Activated CD8-positive, alpha-beta memory T cell treated with anti-CD3 and anti-CD28 coated beads for 24 hours (primary cell): Measurements from ENCODE around the gene PEX14.

Experiments
- DNase-seq: peaks from one replicate; pipeline ENCODE4 v3.0.0-alpha.2; 2020

The PEX14 gene

GRCh38 chr1:10598389-10598702 lies 123.6 kb downstream of the PEX14 start:
- DNase-seq = no peak

DNA sequence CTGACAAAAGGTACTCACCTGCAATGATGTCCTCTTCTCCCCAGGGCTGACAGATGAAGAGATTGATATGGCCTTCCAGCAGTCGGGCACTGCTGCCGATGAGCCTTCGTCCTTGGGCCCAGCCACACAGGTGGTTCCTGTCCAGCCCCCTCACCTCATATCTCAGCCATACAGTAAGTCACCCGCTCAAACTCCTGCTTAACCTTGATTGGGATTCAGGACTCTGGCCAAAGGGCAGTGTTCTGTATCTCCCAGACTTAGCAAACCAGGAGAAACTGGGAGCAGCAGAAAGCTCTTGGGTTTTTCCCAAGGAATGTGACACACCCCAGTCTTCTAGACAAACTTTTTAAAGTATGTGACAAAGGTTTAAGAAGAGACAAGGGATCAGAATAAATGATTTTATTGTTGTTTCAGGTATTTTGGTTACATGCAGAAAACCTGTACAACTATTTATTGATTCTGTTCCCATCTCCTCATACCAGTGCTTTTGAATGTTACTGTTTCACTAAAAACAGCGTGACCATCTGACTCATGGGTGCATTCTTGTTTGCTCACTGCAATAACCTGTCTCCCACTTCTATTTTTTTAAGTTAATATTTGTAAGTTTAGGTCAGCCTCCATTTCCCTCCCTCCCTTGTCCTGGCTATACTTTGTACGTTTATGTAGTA lies 124.6 kb downstream of the PEX14 start:
- DNase-seq = no peak

DNA sequence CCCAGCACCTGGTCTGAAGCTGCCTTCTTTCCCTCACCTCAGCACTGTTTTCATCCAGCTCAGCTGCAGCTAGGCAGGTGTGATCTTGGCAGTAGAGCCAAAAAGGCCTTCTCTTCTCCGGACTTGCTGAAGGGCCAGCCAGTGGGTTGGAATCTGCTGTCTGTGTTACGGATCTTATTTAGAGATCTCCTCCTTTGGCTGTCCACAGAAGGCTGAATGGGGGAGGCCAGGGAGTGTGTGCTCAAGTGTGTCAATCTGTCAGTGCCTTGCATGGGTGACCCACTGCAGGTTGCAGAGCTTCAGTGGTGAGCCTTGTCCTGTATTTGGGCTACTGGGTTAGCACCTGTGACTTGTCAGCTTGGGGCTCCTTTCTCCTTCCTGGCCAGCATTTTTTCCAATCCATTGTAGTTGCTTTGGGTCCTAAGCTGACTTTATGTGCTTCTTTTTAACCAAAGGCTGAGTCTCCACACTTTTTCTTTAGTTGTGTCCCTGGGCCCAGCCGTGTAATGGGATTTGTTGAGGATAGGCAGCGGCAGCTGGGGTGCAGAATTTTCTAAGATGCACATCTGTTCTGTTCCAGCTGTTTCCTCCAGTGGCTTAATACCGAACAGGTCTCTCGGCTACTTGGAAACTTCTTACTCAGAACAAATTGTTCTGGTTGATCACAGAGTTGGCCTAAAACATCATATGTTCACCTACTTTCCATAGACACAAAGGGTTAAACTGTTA lies 126.8 kb downstream of the PEX14 start:
- DNase-seq = no peak

DNA sequence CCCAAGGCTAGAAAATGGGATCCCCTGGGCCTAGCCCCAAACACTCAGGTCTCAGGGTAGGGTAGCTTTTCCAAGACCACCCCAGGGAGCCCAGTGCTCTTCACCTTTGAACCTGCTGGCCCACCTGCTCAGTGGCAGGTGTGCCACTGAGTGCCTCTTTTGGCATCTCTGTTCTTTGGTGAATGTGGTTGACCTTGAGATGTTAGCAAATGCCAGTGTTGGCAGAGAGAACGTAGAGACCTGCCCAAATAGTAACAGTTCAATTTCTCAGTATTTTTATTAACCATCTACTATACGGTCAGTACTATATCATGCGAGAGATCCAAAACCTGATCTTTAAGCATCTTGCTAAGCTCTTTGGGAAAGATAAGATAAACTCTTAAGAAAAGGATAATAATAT lies 128.2 kb downstream of the PEX14 start:
- DNase-seq = no peak

DNA sequence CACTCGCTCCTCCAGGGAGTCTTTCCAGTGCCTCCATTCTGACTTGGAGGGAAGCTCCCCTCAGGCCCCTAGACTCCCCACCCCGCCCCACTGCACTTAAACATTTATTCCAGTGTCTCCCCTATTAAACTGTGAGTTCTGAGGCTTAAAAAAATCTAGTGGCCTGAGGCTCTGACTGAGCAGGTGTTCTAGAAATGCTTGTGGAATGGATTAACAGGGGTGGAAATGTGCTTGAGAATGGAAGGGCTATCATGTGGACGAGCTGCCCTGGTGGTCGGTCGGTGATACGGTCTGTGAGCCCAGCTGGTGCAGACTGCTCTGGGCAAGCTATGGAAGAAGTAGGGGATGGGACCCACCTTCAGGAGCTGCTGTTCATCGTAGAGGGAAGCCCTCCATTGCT lies 130.2 kb downstream of the PEX14 start:
- no peak for DNase-seq

GRCh38 chr1:10606064-10606463 lies 131.3 kb downstream of the PEX14 start:
- DNase-seq = no peak

DNA sequence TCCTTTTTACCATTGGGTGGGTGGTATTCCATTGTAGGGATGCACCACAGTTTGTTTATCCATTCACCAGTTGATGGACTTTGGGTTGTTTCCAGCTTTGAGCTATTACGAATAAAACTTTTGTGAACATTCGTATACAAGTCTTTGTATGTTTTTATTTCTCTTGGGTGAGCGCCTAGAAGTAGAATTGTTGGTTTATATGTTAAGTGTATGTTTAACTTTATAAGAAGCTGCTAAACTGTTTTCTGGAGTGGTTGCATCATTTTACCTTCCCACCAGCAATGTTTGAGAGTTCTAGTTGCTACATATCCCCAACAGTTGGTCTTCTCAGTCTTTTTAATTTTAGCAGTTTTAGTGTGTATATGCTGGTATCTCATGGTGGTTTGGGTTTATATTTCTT lies 132.5 kb downstream of the PEX14 start:
- DNase-seq = no peak

DNA sequence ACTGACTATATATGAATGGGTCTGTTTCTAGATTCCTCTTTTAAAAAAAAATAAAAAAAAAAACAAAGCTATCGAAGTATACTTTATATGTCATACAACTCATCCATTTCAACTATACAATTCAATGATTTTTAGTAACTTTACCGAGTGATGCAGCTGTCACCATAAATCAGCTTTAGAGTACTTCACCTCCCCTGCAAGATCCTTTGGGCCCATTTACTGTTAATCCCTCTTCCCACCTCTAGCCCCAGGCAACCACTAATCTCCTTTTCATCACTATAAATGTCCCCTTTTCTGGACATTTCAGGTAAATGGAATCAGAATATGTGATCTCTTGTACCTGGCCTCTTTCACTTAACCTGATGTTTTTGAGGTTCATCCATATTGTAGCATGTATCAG lies 133.9 kb downstream of the PEX14 start:
- no peak for DNase-seq

DNA sequence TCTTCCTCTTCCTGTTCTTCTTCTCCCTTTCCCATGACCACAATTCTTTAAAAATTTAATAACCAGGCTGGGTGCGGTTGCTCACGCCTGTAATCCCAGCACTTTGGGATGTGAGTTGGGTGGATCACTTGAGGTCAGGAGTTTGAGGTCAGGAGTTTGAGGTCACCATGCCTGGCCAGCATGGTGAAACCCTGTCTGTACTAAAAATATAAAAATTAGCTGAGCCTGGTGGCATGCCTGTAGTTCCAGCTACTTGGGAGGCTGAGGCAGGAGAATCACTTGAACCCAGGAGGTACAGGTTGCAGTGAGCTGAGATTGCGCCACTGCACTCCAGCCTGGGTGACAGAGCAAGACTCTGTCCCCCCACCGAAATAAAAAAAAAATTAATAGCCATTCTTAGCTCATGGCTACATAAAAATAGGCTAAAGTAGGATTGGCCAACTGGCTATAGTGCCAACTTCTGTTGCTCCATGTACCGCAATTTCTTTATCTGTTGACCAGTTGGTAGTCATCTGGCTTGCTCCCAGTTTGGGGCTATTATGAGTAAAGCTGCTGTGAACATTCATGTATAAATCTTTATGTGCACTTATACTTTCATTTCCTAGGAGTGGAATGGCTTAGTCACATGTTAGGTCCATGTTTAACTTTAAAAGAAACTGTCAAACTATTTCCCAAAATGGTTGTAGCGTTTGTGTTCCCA lies 136.3 kb downstream of the PEX14 start:
- DNase-seq = no peak

GRCh38 chr1:10612436-10613160 lies 137.8 kb downstream of the PEX14 start:
- no peak for DNase-seq

GRCh38 chr1:10613340-10613739 lies 138.6 kb downstream of the PEX14 start:
- no peak for DNase-seq

GRCh38 chr1:10613861-10614260 lies 139.1 kb downstream of the PEX14 start:
- no peak for DNase-seq

DNA sequence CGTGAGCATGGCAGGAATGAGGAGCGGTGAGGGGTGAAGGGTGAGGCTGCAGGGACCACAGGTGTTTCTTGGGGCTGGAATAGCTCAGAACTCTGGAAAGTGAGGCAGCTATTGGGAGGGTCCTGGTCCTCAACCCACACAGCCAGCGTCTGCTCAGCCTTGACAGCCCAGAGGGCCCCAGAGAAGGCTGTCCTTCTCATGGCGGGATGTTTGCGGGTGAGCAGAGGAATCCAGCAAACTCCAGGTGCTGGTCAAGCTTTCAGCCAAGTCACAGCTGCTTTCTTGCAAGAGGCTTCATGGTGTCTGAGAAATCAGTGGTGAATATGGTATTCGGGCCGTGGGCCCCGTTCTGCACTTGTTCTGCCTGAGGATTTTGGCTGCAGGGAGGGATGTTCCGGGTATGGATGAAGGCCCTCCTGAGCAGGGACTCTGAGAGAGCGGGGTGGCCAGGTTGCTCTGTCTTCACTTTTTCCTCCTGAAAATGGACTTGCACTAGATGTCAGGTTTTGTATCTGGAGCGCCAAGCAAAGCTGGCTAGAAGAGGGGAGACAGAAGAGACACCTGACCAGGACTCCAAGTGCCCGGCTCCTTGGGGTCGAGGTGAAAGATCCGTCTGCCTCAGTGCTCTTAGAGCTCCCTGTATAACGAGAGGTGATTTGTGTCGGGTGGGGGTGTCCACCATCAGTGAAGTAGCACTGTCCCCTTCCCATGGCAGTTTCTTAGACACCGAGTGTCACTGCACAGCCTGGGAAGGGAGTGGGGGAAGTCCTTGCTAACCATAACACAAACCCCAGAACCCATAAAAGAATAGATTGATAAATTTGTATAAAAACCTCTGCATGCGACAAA lies 139.9 kb downstream of the PEX14 start:
- DNase-seq = no peak

DNA sequence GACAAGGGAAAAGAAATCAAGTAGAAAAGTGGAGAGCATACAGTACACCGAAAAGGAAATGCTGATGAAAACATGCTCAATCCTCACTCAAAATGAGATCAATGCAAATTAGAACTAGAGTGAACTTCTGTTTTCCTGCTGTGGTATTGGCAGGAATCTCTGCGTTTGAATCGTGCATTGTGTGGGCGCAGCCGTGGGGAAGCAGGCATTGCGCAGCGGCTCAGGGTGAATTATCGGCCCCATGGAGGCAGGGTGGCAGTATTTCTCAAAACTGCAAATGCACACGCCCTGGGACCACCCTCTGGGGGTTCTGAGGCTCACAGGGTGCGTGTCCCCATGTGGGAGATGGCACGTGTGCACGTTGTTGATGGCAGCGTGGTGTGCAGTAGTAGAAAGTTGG lies 140.6 kb downstream of the PEX14 start:
- no peak for DNase-seq

- DNase-seq = no peak
Observed at GRCh38 chr1:10615932-10616671, 141.4 kb downstream of the PEX14 start.

GRCh38 chr1:10616696-10617095 lies 141.9 kb downstream of the PEX14 start:
- DNase-seq = no peak

GRCh38 chr1:10617318-10617717 lies 142.6 kb downstream of the PEX14 start:
- no peak for DNase-seq

DNA sequence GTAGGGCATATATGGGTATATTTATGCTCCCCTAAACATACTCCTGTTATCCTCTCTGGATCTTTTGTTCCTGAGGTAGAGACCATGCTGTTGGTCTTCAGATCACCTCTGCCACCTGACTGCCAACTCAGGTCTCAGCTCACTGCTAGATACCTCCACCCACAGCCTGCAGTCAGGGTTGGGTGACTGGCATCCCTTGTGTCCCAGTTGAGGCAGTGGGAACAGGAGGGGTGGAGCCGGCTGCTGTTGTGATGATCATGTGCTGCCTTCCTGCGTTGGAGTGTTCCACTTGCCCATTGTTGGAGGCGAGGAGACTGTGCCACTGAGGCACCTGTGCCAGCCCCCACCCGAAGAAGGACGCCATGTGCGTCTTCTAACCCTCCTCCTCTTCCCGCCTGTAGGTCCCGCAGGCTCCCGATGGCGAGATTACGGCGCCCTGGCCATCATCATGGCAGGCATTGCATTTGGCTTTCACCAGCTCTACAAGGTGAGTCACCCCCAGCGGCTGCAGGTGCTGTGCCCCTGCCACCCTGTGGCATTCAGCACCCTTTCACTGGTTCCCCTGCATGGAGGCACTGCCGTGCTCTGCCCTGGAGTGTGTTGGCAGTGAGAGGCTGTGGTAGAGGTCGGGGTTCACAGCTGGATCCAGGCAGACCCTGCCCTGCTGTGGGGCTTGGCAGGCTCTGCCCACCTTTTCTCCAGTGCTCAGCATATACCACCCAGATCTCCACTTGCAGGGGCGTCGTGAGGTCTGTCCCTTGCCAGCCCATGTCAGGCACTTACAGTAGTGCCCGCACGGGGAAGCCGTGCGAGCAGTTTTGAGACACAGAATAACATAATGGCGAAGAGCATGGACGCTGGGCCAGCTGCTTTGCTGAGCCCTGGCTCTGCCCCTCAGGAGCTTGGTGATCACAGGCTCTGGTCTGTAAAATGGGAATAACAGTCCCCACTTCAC lies 143.5 kb downstream of the PEX14 start:
- DNase-seq = no peak

GRCh38 chr1:10620776-10621175 lies 146.0 kb downstream of the PEX14 start:
- DNase-seq = no peak

- no peak for DNase-seq
Observed at GRCh38 chr1:10621906-10622305, 147.2 kb downstream of the PEX14 start.
